H1 (cell line): ENCODE measurements around the gene AMBN. TPM values are rescaled to one million over a fixed set of nuclear protein-coding genes. Genes with fewer than 3 reads are reported as not detected.

Source experiments
- BCL11A ChIP-seq, 2 experiments: IDR thresholded peaks; one replicate each; pipeline ENCODE4 v1.6.1; 2011; ENCODE audit warnings: low read depth in 2 of 2, low read length in 2 of 2, mild to moderate bottlenecking in 2 of 2
- CREB1 ChIP-seq: IDR thresholded peaks from 2 replicates; pipeline ENCODE4 v1.6.1; 2012; ENCODE audit warnings: inconsistent platforms
- GTF2F1 ChIP-seq: IDR thresholded peaks from 2 replicates; pipeline ENCODE4 v1.6.1; 2012; ENCODE audit warnings: low read depth, low read length, improper control_type of control experiment, borderline replicate concordance
- KDM4A ChIP-seq: IDR thresholded peaks from one replicate; pipeline ENCODE4 v1.7.1; 2012; ENCODE audit warnings: low read depth, mild to moderate bottlenecking, moderate library complexity, low read length, inconsistent platforms; ENCODE audit not compliant: severe bottlenecking
- SIX5 ChIP-seq: IDR thresholded peaks from 2 replicates; pipeline ENCODE4 v1.6.1; 2011; ENCODE audit warnings: mild to moderate bottlenecking, low read depth, low read length
- SP2 ChIP-seq: IDR thresholded peaks from 2 replicates; pipeline ENCODE4 v1.6.1; 2012; ENCODE audit warnings: mild to moderate bottlenecking, low read length, inconsistent platforms
- TCF12 ChIP-seq: IDR thresholded peaks from 2 replicates; pipeline ENCODE4 v1.6.1; 2011; ENCODE audit warnings: low read depth, mild to moderate bottlenecking, low read length
- polyA plus RNA-seq, 7 experiments: library from polyadenylated mRNA; depleted of rRNA in 3 of 7; stranded (reverse) in 5 of 7; unstranded in 2 of 7; fragments of >200 nt in 5 of 7; fragments of 200-250 nt in 2 of 7; gene quantifications; 1 replicate in 5 of 7; 2 replicates in 1 of 7; 4 replicates in 1 of 7; pipeline versions ENCODE4 v1.2.1 to v1.2.3, GENCODE V29; 2011 to 2013; ENCODE audit warnings: missing spikeins in 2 of 7, mixed read lengths in 2 of 7
- total RNA-seq: library from RNA; stranded (reverse); fragmentation: NEBNext Ultra II Directional; extraction: Animal tissue kit (Norgen Biotek cat#: 25700); gene quantifications from 2 replicates; pipeline ENCODE4 v1.2.1, GENCODE V29; 2021

The AMBN gene
- total and polyA plus RNA-seq, 2 of the 8 experiments (the other 6 are each of a cell fraction or from before 2014, with no cell fraction given) = not detected

GRCh38 chr4:70608324-70608723, 16.3 kb downstream of the AMBN start (continued):
- TF ChIP-seq BCL11A (IDR thresholded peaks at IDR 0.05; ENCODE audit: low read depth in 2 of 2, low read length in 2 of 2) (no peak), KDM4A (no peak), TCF12 (no peak), CREB1 (no peak), GTF2F1 (no peak), SIX5 (no peak), SP2 (no peak)
- TF ChIP-seq, all 59 proteins: peak for 0
